ENCODE data around the gene SZRD1. TPM values are rescaled to one million over a fixed set of nuclear protein-coding genes. Genes with fewer than 3 reads are reported as not detected.

The SZRD1 gene
- total RNA-seq, 2 donors from 2014 or later = 54.4 to 81.2 TPM

DNA sequence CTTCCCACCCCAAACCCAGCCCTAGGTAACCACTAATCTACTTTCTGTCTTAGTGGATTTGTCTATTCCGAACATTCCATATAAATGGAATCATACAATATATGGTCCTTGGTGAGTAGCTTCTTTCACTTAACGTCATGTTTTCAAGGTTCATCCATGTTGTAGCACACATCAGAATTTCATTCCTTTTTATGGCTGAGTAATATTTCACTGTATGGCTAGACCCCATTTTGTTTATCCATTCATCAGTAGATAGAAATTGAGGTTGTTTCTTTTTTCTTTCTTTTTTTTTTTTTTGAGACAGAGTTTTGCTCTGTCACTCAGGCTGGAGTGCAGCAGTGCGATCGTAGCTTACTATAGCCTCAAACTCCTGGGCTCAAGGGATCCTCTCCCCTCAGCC lies 67.0 kb downstream of the SZRD1 start:
- Histone ChIP-seq H3K4me3 (no peak overlapping the region), H3K27ac (no peak overlapping the region), H3K36me3 (no peaks in the 10 kb centered on the region), H3K27me3 (no peaks in the 10 kb centered on the region), H3K4me1 (no peaks in the 10 kb centered on the region), H3K9me3 (no peaks in the 10 kb centered on the region)
- no peak for DNase-seq (ENCODE audit: low spot score)
- TF ChIP-seq, protein P1, sequence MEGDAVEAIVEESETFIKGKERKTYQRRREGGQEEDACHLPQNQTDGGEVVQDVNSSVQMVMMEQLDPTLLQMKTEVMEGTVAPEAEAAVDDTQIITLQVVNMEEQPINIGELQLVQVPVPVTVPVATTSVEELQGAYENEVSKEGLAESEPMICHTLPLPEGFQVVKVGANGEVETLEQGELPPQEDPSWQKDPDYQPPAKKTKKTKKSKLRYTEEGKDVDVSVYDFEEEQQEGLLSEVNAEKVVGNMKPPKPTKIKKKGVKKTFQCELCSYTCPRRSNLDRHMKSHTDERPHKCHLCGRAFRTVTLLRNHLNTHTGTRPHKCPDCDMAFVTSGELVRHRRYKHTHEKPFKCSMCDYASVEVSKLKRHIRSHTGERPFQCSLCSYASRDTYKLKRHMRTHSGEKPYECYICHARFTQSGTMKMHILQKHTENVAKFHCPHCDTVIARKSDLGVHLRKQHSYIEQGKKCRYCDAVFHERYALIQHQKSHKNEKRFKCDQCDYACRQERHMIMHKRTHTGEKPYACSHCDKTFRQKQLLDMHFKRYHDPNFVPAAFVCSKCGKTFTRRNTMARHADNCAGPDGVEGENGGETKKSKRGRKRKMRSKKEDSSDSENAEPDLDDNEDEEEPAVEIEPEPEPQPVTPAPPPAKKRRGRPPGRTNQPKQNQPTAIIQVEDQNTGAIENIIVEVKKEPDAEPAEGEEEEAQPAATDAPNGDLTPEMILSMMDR (IDR thresholded peaks at IDR 0.05) = no peak

DNA sequence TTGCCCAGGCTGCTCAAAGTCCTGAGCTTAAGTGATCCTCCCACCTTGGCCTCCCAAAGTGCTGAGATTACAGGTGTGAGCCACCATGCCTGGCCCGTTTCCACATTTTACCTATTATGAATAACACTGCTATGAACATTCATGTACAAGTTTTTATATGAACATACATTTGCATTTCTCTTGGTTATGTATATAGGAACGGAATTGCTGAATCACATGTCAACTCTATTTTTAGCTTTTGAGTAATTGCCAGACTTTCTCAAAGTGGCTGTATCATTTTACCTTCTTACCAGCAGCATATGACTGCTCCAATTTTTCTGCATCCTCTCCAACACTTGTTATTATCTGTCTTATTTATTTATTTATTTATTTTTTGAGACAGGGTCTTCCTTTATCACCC lies 67.5 kb downstream of the SZRD1 start:
- no peaks in the 10 kb centered on the region for H3K9me3 ChIP-seq
- no peak for DNase-seq (ENCODE audit: low spot score)
- no peaks in the 10 kb centered on the region for H3K36me3 ChIP-seq
- no peak overlapping the region for H3K4me3 ChIP-seq
- H3K4me1 ChIP-seq = no peaks in the 10 kb centered on the region
- no peak overlapping the region for H3K27ac ChIP-seq
- TF ChIP-seq, protein P1 (IDR thresholded peaks at IDR 0.05) = no peak
- no peaks in the 10 kb centered on the region for H3K27me3 ChIP-seq

DNA sequence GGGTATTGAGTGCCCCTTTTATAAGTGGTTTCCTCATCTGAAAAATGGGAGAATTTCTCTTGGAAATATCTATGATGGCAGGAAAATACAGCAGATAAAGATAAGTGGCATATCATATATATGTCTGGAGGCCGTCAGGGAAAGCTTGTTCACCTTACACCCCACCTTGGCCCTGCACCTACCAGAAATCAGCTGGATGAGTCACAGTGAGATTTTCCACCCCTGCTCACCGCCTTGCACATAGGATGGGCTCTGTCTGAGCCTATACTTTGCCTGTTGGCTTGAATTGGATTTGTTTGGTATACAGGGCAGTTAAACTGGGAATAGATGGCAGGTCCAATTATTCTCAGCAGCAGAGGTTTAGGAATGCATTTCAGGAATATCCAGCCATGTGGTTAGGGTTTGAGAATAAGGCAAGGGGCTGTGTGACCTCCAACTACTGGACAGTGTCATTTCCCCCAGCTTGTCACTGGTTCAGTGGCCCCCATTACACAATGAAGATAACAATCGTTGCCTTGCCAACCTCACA lies 70.0 kb downstream of the SZRD1 start, which contains the start of gene SPATA21:
SPATA21 (minus strand) TSS at position 479 of the 529 bp plus-strand sequence. CDS start 6,053 bp downstream, outside the sequence.
- Histone ChIP-seq H3K4me1 (peaks cover 0 to 14% of the 10 kb centered on the region in 2 donors), H3K9me3 (no peaks in the 10 kb centered on the region), H3K4me3 (no peak within 1 kb of the TSS), H3K27me3 (no peaks in the 10 kb centered on the region), H3K27ac (no peak within 1 kb of the TSS), H3K36me3 (no peaks in the 10 kb centered on the region)
- DNase-seq (ENCODE audit: low spot score) = no peak
- TF ChIP-seq, protein P1 (IDR thresholded peaks at IDR 0.05) = no peak

DNA sequence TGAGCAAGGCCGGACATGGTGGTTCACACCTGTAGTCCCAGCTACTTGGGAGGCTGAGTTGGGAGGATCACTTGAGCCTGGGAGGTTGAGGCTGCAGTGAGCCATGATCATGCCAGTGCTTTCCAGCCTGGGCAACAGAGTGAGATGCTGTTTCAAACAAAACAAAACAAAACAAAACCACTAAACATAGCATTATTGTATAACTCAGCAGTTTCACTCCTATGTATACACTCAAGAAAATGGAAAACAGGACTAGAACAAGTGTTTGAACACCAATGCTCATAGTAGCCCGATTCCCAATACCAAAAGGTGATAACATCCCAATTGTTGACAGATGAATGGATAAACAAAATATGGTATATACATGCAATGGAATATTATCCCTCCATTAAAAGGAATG lies 71.5 kb downstream of the SZRD1 start:
- H3K9me3 ChIP-seq = no peaks in the 10 kb centered on the region
- TF ChIP-seq, protein P1 (IDR thresholded peaks at IDR 0.05) = no peak
- no peak overlapping the region for H3K4me3 ChIP-seq
- H3K36me3 ChIP-seq = peaks cover 2% of the 10 kb centered on the region
- H3K27me3 ChIP-seq = no peaks in the 10 kb centered on the region
- DNase-seq (ENCODE audit: low spot score) = no peak
- H3K27ac ChIP-seq = no peak overlapping the region
- H3K4me1 ChIP-seq = peaks cover 0 to 26% of the 10 kb centered on the region in 2 donors

DNA sequence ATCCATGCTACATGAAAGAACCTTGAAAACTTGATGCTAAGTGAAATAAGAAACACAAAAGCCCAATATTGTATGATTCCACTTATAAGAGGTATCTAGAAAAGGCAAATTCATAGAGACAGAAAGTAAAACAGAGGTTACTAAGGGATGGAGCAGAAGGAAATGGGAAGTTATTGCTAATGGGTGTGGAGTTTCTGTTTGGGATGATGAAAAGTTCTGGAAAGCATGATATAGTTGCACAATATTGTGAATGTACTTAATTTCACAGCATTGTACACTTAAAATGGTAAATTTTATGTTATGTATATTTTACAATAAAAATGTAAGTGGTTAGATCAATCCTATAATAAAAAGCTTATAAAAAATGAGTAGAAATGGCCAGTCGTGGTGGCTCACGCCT lies 71.9 kb downstream of the SZRD1 start:
- H3K27ac ChIP-seq = no peak overlapping the region

More for the DNA sequence above, 71.9 kb downstream of the SZRD1 start:
- H3K9me3 ChIP-seq = no peaks in the 10 kb centered on the region
- peaks cover 6% of the 10 kb centered on the region for H3K36me3 ChIP-seq
- TF ChIP-seq, protein P1 (IDR thresholded peaks at IDR 0.05) = no peak
- no peak overlapping the region for H3K4me3 ChIP-seq
- peaks cover 0 to 30% of the 10 kb centered on the region in 2 donors for H3K4me1 ChIP-seq
- DNase-seq (ENCODE audit: low spot score) = no peak
- no peaks in the 10 kb centered on the region for H3K27me3 ChIP-seq
